ENCODE data around the gene CCNY.

GRCh38 chr10:35504132-35504531 lies 167.8 kb downstream of the CCNY start:
- no peak for TF ChIP-seq CTCF (IDR thresholded peaks at IDR 0.05)
- TF ChIP-seq ZFX (IDR thresholded peaks at IDR 0.05; ENCODE audit: borderline replicate concordance): no peak
